IPS-15b (cell line): Measurements from ENCODE around the gene THTPA.
"Not testable (repeated sequence)": the region's sequence is repeated elsewhere in the genome, so short reads cannot be mapped to it uniquely, and the experiment has no call there.

Experiments
- H3K27me3 ChIP-seq: one replicate; pipeline ENCODE4 v1.6.1; 2013; ENCODE audit warnings: low read length; ENCODE audit not compliant: control insufficient read depth, insufficient read depth
- H3K36me3 ChIP-seq: one replicate; pipeline ENCODE4 v1.6.1; 2013; ENCODE audit warnings: low read length; ENCODE audit not compliant: control insufficient read depth, insufficient read depth
- H3K4me1 ChIP-seq: one replicate; pipeline ENCODE4 v1.6.1; 2013; ENCODE audit warnings: mild to moderate bottlenecking, low read length; ENCODE audit not compliant: control insufficient read depth, insufficient read depth
- H3K4me3 ChIP-seq: one replicate; pipeline ENCODE4 v1.5.1; 2013; ENCODE audit warnings: low read depth, low read length
- H3K9ac ChIP-seq: one replicate; pipeline ENCODE4 v1.6.1; 2013; ENCODE audit warnings: low read depth, mild to moderate bottlenecking, low read length
- H3K9me3 ChIP-seq: one replicate; pipeline ENCODE4 v1.6.1; 2013; ENCODE audit warnings: mild to moderate bottlenecking, low read length; ENCODE audit not compliant: control insufficient read depth, insufficient read depth

Gene THTPA

GRCh38 chr14:23584527-23585203, 28.6 kb downstream of the THTPA start:
- H3K4me3 ChIP-seq, H3K9ac ChIP-seq, H3K9me3 ChIP-seq, H3K4me1 ChIP-seq, H3K27me3 ChIP-seq, H3K36me3 ChIP-seq: not testable (repeated sequence)

- Histone ChIP-seq H3K9ac (no peak overlapping the region), H3K9me3 (no peaks in the 10 kb centered on the region)
These were observed 33.0 kb downstream of the THTPA start for GRCh38 chr14:23588884-23589598.

GRCh38 chr14:23589606-23590005, 33.5 kb downstream of the THTPA start:
- H3K9ac ChIP-seq, result no peak overlapping the region
- no peaks in the 10 kb centered on the region for H3K9me3 ChIP-seq

More at GRCh38 chr14:23588884-23589598, 33.0 kb downstream of the THTPA start:
- Histone ChIP-seq H3K4me3 (no peak overlapping the region), H3K36me3 (no peaks in the 10 kb centered on the region), H3K27me3 (no peaks in the 10 kb centered on the region), H3K4me1 (peaks cover 2% of the 10 kb centered on the region)

GRCh38 chr14:23590198-23590597, 34.1 kb downstream of the THTPA start:
- H3K9ac ChIP-seq, result no peak overlapping the region
- peaks cover 2% of the 10 kb centered on the region for H3K4me1 ChIP-seq
- H3K9me3 ChIP-seq, result no peaks in the 10 kb centered on the region
- no peaks in the 10 kb centered on the region for H3K36me3 ChIP-seq
- no peak overlapping the region for H3K4me3 ChIP-seq
- H3K27me3 ChIP-seq, result no peaks in the 10 kb centered on the region

More at GRCh38 chr14:23589606-23590005, 33.5 kb downstream of the THTPA start:
- Histone ChIP-seq H3K36me3 (no peaks in the 10 kb centered on the region), H3K4me1 (peaks cover 2% of the 10 kb centered on the region), H3K27me3 (no peaks in the 10 kb centered on the region), H3K4me3 (no peak overlapping the region)

GRCh38 chr14:23594191-23594590, 38.1 kb downstream of the THTPA start:
- not testable (repeated sequence) for H3K4me1 ChIP-seq, H3K36me3 ChIP-seq, H3K9me3 ChIP-seq, H3K27me3 ChIP-seq, H3K9ac ChIP-seq, H3K4me3 ChIP-seq

- Histone ChIP-seq H3K9me3 (no peaks in the 10 kb centered on the region), H3K4me1 (no peaks in the 10 kb centered on the region), H3K27me3 (no peaks in the 10 kb centered on the region), H3K4me3 (no peak overlapping the region), H3K9ac (no peak overlapping the region), H3K36me3 (no peaks in the 10 kb centered on the region)
These were observed 44.2 kb downstream of the THTPA start for GRCh38 chr14:23600322-23600707.

- Histone ChIP-seq H3K4me1 (no peaks in the 10 kb centered on the region), H3K4me3 (no peak overlapping the region), H3K9me3 (no peaks in the 10 kb centered on the region), H3K36me3 (no peaks in the 10 kb centered on the region), H3K27me3 (no peaks in the 10 kb centered on the region), H3K9ac (no peak overlapping the region)
These were observed 44.7 kb downstream of the THTPA start for GRCh38 chr14:23600806-23601205.

- Histone ChIP-seq H3K4me3 (no peak overlapping the region), H3K9me3 (no peaks in the 10 kb centered on the region), H3K9ac (no peak overlapping the region), H3K36me3 (no peaks in the 10 kb centered on the region), H3K27me3 (no peaks in the 10 kb centered on the region), H3K4me1 (no peaks in the 10 kb centered on the region)
These were observed 45.4 kb downstream of the THTPA start for GRCh38 chr14:23601424-23601823.

GRCh38 chr14:23601845-23602180, 45.7 kb downstream of the THTPA start:
- H3K9ac ChIP-seq, result no peak overlapping the region
- no peak overlapping the region for H3K4me3 ChIP-seq
- H3K9me3 ChIP-seq, result no peaks in the 10 kb centered on the region
- H3K36me3 ChIP-seq, result no peaks in the 10 kb centered on the region
- H3K4me1 ChIP-seq, result no peaks in the 10 kb centered on the region
- H3K27me3 ChIP-seq, result no peaks in the 10 kb centered on the region

- no peaks in the 10 kb centered on the region for H3K4me1 ChIP-seq
- H3K9ac ChIP-seq, result no peak overlapping the region
- H3K9me3 ChIP-seq, result no peaks in the 10 kb centered on the region
- no peaks in the 10 kb centered on the region for H3K27me3 ChIP-seq
- H3K36me3 ChIP-seq, result no peaks in the 10 kb centered on the region
- H3K4me3 ChIP-seq, result no peak overlapping the region
These were observed 46.4 kb downstream of the THTPA start for GRCh38 chr14:23602181-23603095.

- Histone ChIP-seq H3K27me3 (no peaks in the 10 kb centered on the region), H3K4me1 (no peaks in the 10 kb centered on the region), H3K9me3 (no peaks in the 10 kb centered on the region), H3K36me3 (no peaks in the 10 kb centered on the region), H3K9ac (no peak overlapping the region), H3K4me3 (no peak overlapping the region)
These were observed 47.0 kb downstream of the THTPA start for GRCh38 chr14:23603103-23603502.
